PC-9 (cell line): Measurements from ENCODE around the gene CNTNAP2. TPM values are rescaled to one million over a fixed set of nuclear protein-coding genes. Genes with fewer than 3 reads are reported as not detected.

Experiments
- BruUV-seq: library from RNA; stranded (reverse); fragments of 400-500 nt; replicated peaks from 2 replicates; lab custom pipeline; 2021; lab: Mats Ljungman, UMichigan
- CTCF ChIA-PET: fragments of 300-600 bp; sonication (Branson Sonifier 250); formaldehyde crosslinking; loops from one replicate; lab custom pipeline; 2022; ENCODE audit warnings: antibody characterized with exemption; lab: Charles Lee
- POLR2A ChIA-PET: fragments of 300-600 bp; sonication (Branson Sonifier 250); formaldehyde crosslinking; loops from one replicate; lab custom pipeline; 2022; ENCODE audit warnings: antibody characterized with exemption; ENCODE audit not compliant: unreplicated experiment; lab: Charles Lee
- DNase-seq, 2 experiments: peaks; one replicate each; pipeline versions ENCODE4 v3.0.0 to v3.0.0-alpha.2; 2015 to 2022; ENCODE audit warnings: mixed read lengths in 1 of 2
- H2AFZ ChIP-seq: fragments of 200-600 bp; sonication (generic); 2 replicates; pipeline ENCODE4 v1.8.1; 2017; ENCODE audit warnings: antibody characterized with exemption
- H3F3A ChIP-seq: fragments of 200-600 bp; sonication (generic); 2 replicates; pipeline ENCODE4 v1.8.1; 2017; ENCODE audit warnings: antibody characterized with exemption, mild to moderate bottlenecking, low read depth; ENCODE audit not compliant: insufficient read depth
- H3K27ac ChIP-seq: fragments of 200-600 bp; sonication (generic); 2 replicates; pipeline ENCODE4 v1.6.1; 2016; ENCODE audit warnings: mixed run types
- H3K27me3 ChIP-seq: fragments of 200-600 bp; sonication (generic); 2 replicates; pipeline ENCODE4 v1.6.1; 2016; ENCODE audit warnings: low read depth, mixed run types; ENCODE audit not compliant: insufficient read depth
- H3K36me3 ChIP-seq: fragments of 200-600 bp; sonication (generic); 2 replicates; pipeline ENCODE4 v1.6.1; 2016; ENCODE audit warnings: low read depth, mixed run types
- H3K4me1 ChIP-seq: fragments of 200-600 bp; sonication (generic); replicated peaks from 2 replicates; pipeline ENCODE4 v1.6.1; 2016; ENCODE audit warnings: mixed run types; ENCODE audit not compliant: insufficient read depth
- H3K4me2 ChIP-seq: fragments of 200-600 bp; sonication (generic); 2 replicates; pipeline ENCODE4 v1.6.1; 2017; ENCODE audit warnings: mixed run types
- H3K4me3 ChIP-seq: fragments of 200-600 bp; sonication (generic); 2 replicates; pipeline ENCODE4 v1.6.1; 2016; ENCODE audit warnings: mixed run types
- H3K79me2 ChIP-seq: fragments of 200-600 bp; sonication (generic); 2 replicates; pipeline ENCODE4 v1.6.1; 2017; ENCODE audit warnings: low read depth, mixed run types
- H3K9me2 ChIP-seq: fragments of 200-600 bp; sonication (generic); 2 replicates; pipeline ENCODE4 v1.8.1; 2017; ENCODE audit warnings: mild to moderate bottlenecking; ENCODE audit not compliant: insufficient read depth
- H3K9me3 ChIP-seq: fragments of 200-600 bp; sonication (generic); 2 replicates; pipeline ENCODE4 v1.8.1; 2016; ENCODE audit warnings: low read depth; ENCODE audit not compliant: insufficient read depth
- H4K20me1 ChIP-seq: fragments of 200-600 bp; sonication (generic); 2 replicates; pipeline ENCODE4 v1.8.1; 2017; ENCODE audit not compliant: insufficient read depth
- EZH2 ChIP-seq: fragments of 200-600 bp; sonication (generic); IDR thresholded peaks from 2 replicates; pipeline ENCODE4 v1.8.0; 2017; ENCODE audit warnings: antibody characterized with exemption, low read depth
- intact Hi-C: fragments of 100-400 bp; cut with micrococcal nuclease; formaldehyde crosslinking; loops from one replicate; pipeline ENCODE4 v1.10.0; 2022; ENCODE audit not compliant: unreplicated experiment
- total RNA-seq: library from RNA; stranded (reverse); gene quantifications from 2 replicates; pipeline ENCODE4 v1.2.3, GENCODE V29; 2021
- TF ChIP-seq, protein P1 (sequence below): fragments of 200-600 bp; sonication (generic); conservative IDR thresholded peaks from 2 replicates; pipeline ENCODE4 v1.6.1; 2017; ENCODE audit warnings: mixed run types, antibody characterized with exemption, mild to moderate bottlenecking, moderate library complexity

CNTNAP2 gene
- total RNA-seq, 1 experiment from 2014 or later: not detected

DNA sequence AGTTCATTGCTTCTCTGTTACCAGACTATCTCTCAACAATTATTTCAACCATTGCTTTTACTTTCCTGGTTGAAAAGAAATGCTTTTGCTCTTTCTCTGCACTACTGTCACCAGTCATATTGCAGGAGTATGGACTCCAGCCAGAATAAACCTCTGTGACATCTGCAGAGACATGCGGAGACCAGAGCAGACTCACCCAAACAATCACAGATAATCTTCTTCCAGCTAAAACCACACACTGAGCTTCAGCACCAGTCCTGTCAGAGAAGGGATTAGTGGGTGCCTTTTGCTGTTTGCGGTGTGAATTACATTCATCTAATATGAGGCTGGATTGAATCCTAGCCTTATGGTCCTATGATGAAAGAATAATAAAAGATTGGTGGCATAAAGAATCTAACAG is 258.6 kb downstream of the CNTNAP2 start:
- POLR2A ChIA-PET: no interaction called here

GRCh38 chr7:146378196-146378595 is 261.6 kb downstream of the CNTNAP2 start:
- no peaks in the 10 kb centered on the region for H3K79me2 ChIP-seq
- no peak overlapping the region for H3K4me3 ChIP-seq
- no peaks in the 10 kb centered on the region for H3K36me3 ChIP-seq
- H2AFZ ChIP-seq: no peak overlapping the region
- intact Hi-C loops: no loop called here
- H3F3A ChIP-seq: no peaks in the 10 kb centered on the region
- no peaks in the 10 kb centered on the region for H4K20me1 ChIP-seq
- TF ChIP-seq EZH2: no peak
- TF ChIP-seq, protein P1, sequence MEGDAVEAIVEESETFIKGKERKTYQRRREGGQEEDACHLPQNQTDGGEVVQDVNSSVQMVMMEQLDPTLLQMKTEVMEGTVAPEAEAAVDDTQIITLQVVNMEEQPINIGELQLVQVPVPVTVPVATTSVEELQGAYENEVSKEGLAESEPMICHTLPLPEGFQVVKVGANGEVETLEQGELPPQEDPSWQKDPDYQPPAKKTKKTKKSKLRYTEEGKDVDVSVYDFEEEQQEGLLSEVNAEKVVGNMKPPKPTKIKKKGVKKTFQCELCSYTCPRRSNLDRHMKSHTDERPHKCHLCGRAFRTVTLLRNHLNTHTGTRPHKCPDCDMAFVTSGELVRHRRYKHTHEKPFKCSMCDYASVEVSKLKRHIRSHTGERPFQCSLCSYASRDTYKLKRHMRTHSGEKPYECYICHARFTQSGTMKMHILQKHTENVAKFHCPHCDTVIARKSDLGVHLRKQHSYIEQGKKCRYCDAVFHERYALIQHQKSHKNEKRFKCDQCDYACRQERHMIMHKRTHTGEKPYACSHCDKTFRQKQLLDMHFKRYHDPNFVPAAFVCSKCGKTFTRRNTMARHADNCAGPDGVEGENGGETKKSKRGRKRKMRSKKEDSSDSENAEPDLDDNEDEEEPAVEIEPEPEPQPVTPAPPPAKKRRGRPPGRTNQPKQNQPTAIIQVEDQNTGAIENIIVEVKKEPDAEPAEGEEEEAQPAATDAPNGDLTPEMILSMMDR: no peak
- ChIA-PET POLR2A (no interaction called here), CTCF (no interaction called here)
- no peaks in the 10 kb centered on the region for H3K9me3 ChIP-seq
- H3K27ac ChIP-seq: no peak overlapping the region
- H3K27me3 ChIP-seq: no peaks in the 10 kb centered on the region
- no peaks in the 10 kb centered on the region for H3K4me1 ChIP-seq
- no TSS peak for BruUV-seq
- no peak for DNase-seq
- H3K4me2 ChIP-seq: no peak overlapping the region
- H3K9me2 ChIP-seq: no peaks in the 10 kb centered on the region

More for the DNA sequence above, 258.6 kb downstream of the CNTNAP2 start:
- intact Hi-C loops: no loop called here
- Histone ChIP-seq H3K79me2 (no peaks in the 10 kb centered on the region), H3K27ac (no peak overlapping the region), H3K36me3 (no peaks in the 10 kb centered on the region), H3K9me3 (no peaks in the 10 kb centered on the region), H3F3A (no peaks in the 10 kb centered on the region), H3K27me3 (no peaks in the 10 kb centered on the region), H3K4me2 (no peak overlapping the region), H2AFZ (no peak overlapping the region), H4K20me1 (no peaks in the 10 kb centered on the region), H3K4me3 (no peak overlapping the region), H3K9me2 (no peaks in the 10 kb centered on the region), H3K4me1 (no peaks in the 10 kb centered on the region)
- TF ChIP-seq, protein P1: no peak
- no peak for TF ChIP-seq EZH2
- DNase-seq: no peak
- no TSS peak for BruUV-seq
- CTCF ChIA-PET: no interaction called here

DNA sequence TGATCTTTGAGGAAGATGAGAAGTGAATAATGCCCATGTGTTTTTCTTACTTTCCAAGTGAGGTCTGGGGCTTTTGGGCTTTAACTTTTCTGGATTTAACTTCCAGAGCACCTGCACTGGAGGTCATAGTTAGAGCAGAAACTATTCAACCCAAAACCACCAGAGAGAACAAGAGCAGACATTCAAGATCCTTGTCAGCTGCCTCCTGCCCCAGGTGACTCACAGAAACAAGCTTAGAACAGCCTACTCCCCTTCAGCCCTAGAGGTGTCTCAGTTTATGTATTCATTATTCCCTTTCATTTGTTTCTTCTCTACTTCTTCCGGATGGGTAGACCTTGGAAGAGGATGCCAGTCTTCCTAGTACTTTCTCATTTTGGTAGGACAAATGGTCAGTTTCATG is 270.5 kb downstream of the CNTNAP2 start:
- Histone ChIP-seq H3K4me3 (no peak overlapping the region), H3K27ac (no peak overlapping the region), H3K36me3 (no peaks in the 10 kb centered on the region), H2AFZ (no peak overlapping the region), H3K27me3 (no peaks in the 10 kb centered on the region), H3K79me2 (no peaks in the 10 kb centered on the region), H3K4me2 (no peak overlapping the region), H3F3A (no peaks in the 10 kb centered on the region; the same call in 1 of the 2 replicates), H3K4me1 (no peaks in the 10 kb centered on the region), H3K9me3 (no peaks in the 10 kb centered on the region), H3K9me2 (no peaks in the 10 kb centered on the region), H4K20me1 (no peaks in the 10 kb centered on the region)
- ChIA-PET CTCF (no interaction called here), POLR2A (no interaction called here)
- no TSS peak for BruUV-seq
- intact Hi-C loops: no loop called here
- DNase-seq: no peak
- TF ChIP-seq EZH2: no peak
- TF ChIP-seq, protein P1: no peak
